UCSD-AML1 (cell line): Measurements from ENCODE around the gene RNPS1.
A peak's percentile ranks its signal among the peaks of the same experiment; 100 is the strongest.

Experiments
- DNase-seq: peaks from one replicate; lab custom pipeline; 2025; ENCODE audit not compliant: unreplicated experiment; lab: John Stamatoyannopoulos, UW

The RNPS1 gene

GRCh38 chr16:2216330-2216729 lies 51.6 kb downstream of the RNPS1 start:
- DNase-seq, result no peak

GRCh38 chr16:2214719-2214968 lies 53.3 kb downstream of the RNPS1 start, which contains the start of gene PGP:
PGP (minus strand) TSS chr16:2214840; CDS start chr16:2214777, 63 bp downstream.
- no peak for DNase-seq

GRCh38 chr16:2213817-2214718 lies 53.9 kb downstream of the RNPS1 start:
- no peak for DNase-seq

GRCh38 chr16:2212362-2213324 lies 55.3 kb downstream of the RNPS1 start:
- DNase-seq, result no peak

- no peak for DNase-seq
Measured at GRCh38 chr16:2211923-2212347, 56.0 kb downstream of the RNPS1 start.

GRCh38 chr16:2210386-2211365 lies 57.2 kb downstream of the RNPS1 start, which contains the start of gene BRICD5:
BRICD5 (minus strand) TSS chr16:2210863; CDS start chr16:2210833, 30 bp downstream.
- no peak for DNase-seq

GRCh38 chr16:2210009-2210332 lies 58.0 kb downstream of the RNPS1 start:
- DNase-seq, result no peak

- DNase-seq, result no peak
Measured at GRCh38 chr16:2209258-2210008, 58.5 kb downstream of the RNPS1 start.

- no peak for DNase-seq
Measured at GRCh38 chr16:2208772-2209171, 59.2 kb downstream of the RNPS1 start.

- DNase-seq, result no peak
Measured at GRCh38 chr16:2208308-2208707, 59.6 kb downstream of the RNPS1 start.

- no peak for DNase-seq
Measured at GRCh38 chr16:2207872-2208271, 60.1 kb downstream of the RNPS1 start.

- DNase-seq, result no peak
Measured at GRCh38 chr16:2206780-2207433, 61.0 kb downstream of the RNPS1 start.

- DNase-seq, result no peak
Measured at GRCh38 chr16:2206420-2206779, 61.5 kb downstream of the RNPS1 start.

- no peak for DNase-seq
Measured at GRCh38 chr16:2205967-2206313, 62.0 kb downstream of the RNPS1 start.

- peak; percentile 93 for DNase-seq
Measured at GRCh38 chr16:2205104-2205966, 62.6 kb downstream of the RNPS1 start, which contains the start of gene MLST8. MLST8 (plus strand) TSS chr16:2205454; CDS start chr16:2206086, 632 bp downstream.

- no peak for DNase-seq
Measured at GRCh38 chr16:2204416-2205103, 63.4 kb downstream of the RNPS1 start.
